ENCODE results near the gene WDR76.
A peak's percentile ranks its signal among the peaks of the same experiment; 100 is the strongest.
"Not testable (repeated sequence)": the region's sequence is repeated elsewhere in the genome, so short reads cannot be mapped to it uniquely, and the experiment has no call there.

The WDR76 gene

GRCh38 chr15:43826508-43827341 is at the start of gene WDR76:
Gene WDR76, plus strand, starts transcription at chr15:43827002. Its CDS starts 31 bp downstream, at chr15:43827033.
- DNase-seq (ENCODE audit: low read depth in 2 of 2): peak; percentile 78 to 82

- peak; percentile 80 to 85 for DNase-seq (ENCODE audit: low read depth in 2 of 2)
These were observed 49.4 kb upstream of the WDR76 start for GRCh38 chr15:43777267-43777914.

- DNase-seq (ENCODE audit: low read depth in 2 of 2): no peak
These were observed 47.8 kb upstream of the WDR76 start for GRCh38 chr15:43779016-43779415.

GRCh38 chr15:43789409-43789808 is 37.4 kb upstream of the WDR76 start:
- no peak for DNase-seq (ENCODE audit: low read depth in 2 of 2)

GRCh38 chr15:43791993-43792760 is 34.6 kb upstream of the WDR76 start, which contains the start of gene SERF2:
Gene SERF2, plus strand, starts transcription at chr15:43792320. Its CDS starts 57 bp downstream, at chr15:43792377.
- peak; percentile 99 to 100 for DNase-seq (ENCODE audit: low read depth in 2 of 2)

- DNase-seq (ENCODE audit: low read depth in 2 of 2): peak; percentile 16 to 27
These were observed 33.9 kb upstream of the WDR76 start for GRCh38 chr15:43792761-43793476.

- no peak for DNase-seq (ENCODE audit: low read depth in 2 of 2)
These were observed 33.2 kb upstream of the WDR76 start for GRCh38 chr15:43793647-43794046.

- no peak for DNase-seq (ENCODE audit: low read depth in 2 of 2)
These were observed 32.3 kb upstream of the WDR76 start for GRCh38 chr15:43794269-43795037.

GRCh38 chr15:43795197-43795596 is 31.6 kb upstream of the WDR76 start:
- no peak for DNase-seq (ENCODE audit: low read depth in 2 of 2)

- DNase-seq (ENCODE audit: low read depth in 2 of 2): no peak
These were observed 30.8 kb upstream of the WDR76 start for GRCh38 chr15:43795997-43796396.

GRCh38 chr15:43796566-43796965 is 30.2 kb upstream of the WDR76 start:
- no peak for DNase-seq (ENCODE audit: low read depth in 2 of 2)

- no peak for DNase-seq (ENCODE audit: low read depth in 2 of 2)
These were observed 27.4 kb upstream of the WDR76 start for GRCh38 chr15:43799209-43799944.

- DNase-seq (ENCODE audit: low read depth in 2 of 2): no peak
These were observed 26.9 kb upstream of the WDR76 start, which contains the start of gene SERINC4 for GRCh38 chr15:43799945-43800285. Gene SERINC4, minus strand, starts transcription at chr15:43800220. Its CDS starts 234 bp downstream, at chr15:43799986.

- DNase-seq (ENCODE audit: low read depth in 2 of 2): peak; percentile 84 to 86
These were observed 26.3 kb upstream of the WDR76 start, which contains the start of gene HYPK for GRCh38 chr15:43800286-43801141. Gene HYPK, plus strand, starts transcription at chr15:43800599. Its CDS starts 24 bp downstream, at chr15:43800623.

- not testable (repeated sequence) for DNase-seq (ENCODE audit: low read depth in 2 of 2)
These were observed 24.1 kb upstream of the WDR76 start for GRCh38 chr15:43802676-43803075.

- DNase-seq (ENCODE audit: low read depth in 2 of 2): no peak
These were observed 18.3 kb upstream of the WDR76 start for GRCh38 chr15:43808435-43808950.

- no peak for DNase-seq (ENCODE audit: low read depth in 2 of 2)
These were observed 17.7 kb upstream of the WDR76 start for GRCh38 chr15:43808960-43809678.

- not testable (repeated sequence) for DNase-seq (ENCODE audit: low read depth in 2 of 2)
These were observed 11.7 kb upstream of the WDR76 start for GRCh38 chr15:43815064-43815463.

Data from stimulated activated CD8-positive, alpha-beta memory T cell treated with anti-CD3 and anti-CD28 coated beads, Interleukin-2, amount 100 ng/mL, for 48 hours (primary cell).